Glomerular endothelial cell (primary cell): ENCODE data around the gene WNT7B. TPM values are rescaled to one million over a fixed set of nuclear protein-coding genes. Genes with fewer than 3 reads are reported as not detected.

Source experiments
- DNase-seq: peaks from one replicate; pipeline ENCODE4 v3.0.0-alpha.2; 2011; ENCODE audit warnings: low read depth, low spot score; ENCODE audit errors: extremely low read depth
- total RNA-seq: library from RNA; depleted of rRNA; stranded (reverse); fragments of >200 nt; gene quantifications from 2 replicates; pipeline ENCODE4 v1.2.3, GENCODE V29; 2015

WNT7B gene
- total RNA-seq, 1 donor from 2014 or later, result 1.5 TPM

DNA sequence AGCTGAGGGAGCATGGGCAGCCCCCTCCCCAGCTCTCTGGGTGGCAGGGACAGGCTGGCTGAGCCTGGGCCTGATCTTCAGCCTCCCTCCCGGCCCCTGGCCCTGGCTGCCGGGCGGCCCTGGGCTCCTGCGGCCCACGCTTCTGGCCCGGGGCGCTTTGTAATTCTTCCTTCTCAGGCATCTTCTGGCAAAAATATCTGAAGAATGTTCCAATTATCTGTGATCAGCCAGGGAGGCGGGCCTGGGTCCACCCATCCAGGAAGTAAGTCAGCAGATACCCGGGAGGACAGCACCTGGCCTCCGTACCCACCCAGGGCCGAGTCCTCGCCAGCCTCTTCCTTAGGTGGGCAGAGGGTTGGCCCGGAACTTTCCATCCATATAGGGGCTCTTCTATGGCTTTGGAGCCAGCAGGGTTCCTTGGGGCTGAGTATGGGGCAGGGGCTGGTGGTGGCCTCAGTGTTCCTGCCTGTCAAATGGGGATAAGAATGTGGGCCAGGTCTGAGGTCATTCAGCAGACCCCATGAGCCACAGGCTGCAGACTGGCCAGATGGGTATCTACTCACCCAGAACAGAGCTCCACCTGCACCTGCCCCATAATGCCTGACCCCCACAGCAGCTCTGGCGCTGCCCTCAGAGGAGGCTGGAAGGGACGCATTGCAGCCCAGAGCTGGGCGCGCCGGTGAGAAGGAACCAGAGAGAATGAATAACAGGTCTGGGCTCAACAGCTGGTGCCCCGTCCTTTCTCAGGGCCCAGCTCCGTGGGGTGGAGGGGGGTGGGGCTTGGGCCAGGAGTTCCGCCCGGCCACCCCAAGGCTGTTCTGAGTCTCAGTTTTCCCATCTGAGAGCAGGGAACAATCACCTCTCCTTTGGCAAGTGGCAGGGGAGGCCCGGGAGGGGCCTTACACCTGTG lies 16.2 kb downstream of the WNT7B start:
- DNase-seq, result no peak

GRCh38 chr22:45959719-45960476 lies 17.1 kb downstream of the WNT7B start:
- no peak for DNase-seq

GRCh38 chr22:45958971-45959370 lies 18.0 kb downstream of the WNT7B start:
- no peak for DNase-seq

DNA sequence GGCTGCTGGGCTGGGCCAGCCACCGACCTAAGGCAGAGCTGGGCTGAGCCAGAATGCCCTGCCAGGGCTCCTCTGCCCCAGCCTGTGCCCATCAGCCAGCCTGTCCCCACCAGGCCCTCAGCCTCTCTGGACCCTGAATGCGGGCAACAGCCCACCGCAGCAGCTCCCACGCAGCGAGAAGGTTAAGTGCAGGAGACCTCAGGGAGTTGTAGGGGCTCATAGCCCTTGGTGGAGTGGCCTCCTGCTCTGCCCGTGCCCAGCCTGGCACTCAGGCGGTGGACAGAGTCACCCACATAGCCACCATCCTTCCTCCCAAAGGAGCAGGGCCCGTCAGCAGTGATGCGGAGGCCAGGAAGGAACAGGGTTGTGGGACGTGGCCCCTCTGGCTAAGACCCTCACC lies 19.1 kb downstream of the WNT7B start:
- DNase-seq, result no peak

DNA sequence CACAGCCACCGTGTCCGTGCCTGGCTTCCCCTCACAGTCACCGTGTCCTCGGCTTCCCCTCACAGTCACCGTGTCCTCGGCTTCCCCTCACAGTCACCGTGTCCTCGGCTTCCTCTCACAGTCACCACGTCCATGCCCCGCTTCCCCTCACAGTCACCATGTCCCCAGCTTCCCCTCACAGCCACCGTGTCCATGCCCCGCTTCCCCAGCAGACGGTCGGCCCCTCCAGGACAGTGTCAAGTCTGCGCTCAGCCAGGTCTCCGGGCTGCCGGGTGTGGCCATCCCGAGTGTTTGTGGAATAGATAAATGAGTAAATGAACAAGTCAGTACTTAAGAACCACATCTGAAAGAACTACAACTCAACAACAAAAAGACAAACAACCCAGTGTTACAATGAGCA lies 23.8 kb downstream of the WNT7B start:
- DNase-seq, result no peak

- no peak for DNase-seq
Measured at GRCh38 chr22:45952553-45952952, 24.4 kb downstream of the WNT7B start.

DNA sequence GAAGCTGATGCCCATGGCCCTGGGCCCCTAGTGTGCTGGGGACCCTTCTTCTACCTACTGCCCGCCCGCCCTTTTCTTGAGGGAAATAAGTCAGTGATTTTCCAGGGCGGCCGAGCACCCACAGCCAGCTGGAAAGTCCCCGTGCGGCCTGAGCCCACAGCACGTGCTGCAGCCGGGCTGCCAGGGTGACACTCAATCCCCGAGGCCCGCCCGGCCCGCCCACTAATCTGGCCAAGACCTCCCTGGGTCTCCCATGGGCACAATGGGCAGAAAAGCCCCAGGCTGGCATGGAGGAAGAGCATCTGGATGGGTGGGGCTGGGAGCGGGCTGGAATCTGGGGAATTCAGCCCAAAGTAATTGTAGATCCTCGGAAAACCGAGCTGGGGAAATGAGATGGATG lies 24.8 kb downstream of the WNT7B start:
- DNase-seq, result no peak

DNA sequence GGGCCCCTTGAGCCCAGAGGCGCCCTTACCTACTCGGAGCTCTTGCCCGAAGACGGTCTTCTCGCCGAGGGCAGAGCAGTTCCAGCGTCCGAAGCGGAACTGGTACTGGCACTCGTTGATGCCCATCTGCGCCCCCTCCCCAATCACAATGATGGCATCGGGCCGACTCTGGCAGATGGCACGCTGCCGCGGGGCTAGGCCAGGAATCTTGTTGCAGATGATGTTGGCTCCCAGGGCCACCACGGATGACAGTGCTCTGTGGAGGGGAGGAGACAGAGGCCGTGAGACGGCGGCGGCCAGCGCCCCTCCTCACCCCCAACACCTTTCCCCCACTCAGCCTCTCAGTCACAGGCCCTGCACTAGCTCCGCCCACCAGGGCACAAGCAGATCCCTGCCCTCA lies 27.1 kb downstream of the WNT7B start:
- DNase-seq, result no peak

DNA sequence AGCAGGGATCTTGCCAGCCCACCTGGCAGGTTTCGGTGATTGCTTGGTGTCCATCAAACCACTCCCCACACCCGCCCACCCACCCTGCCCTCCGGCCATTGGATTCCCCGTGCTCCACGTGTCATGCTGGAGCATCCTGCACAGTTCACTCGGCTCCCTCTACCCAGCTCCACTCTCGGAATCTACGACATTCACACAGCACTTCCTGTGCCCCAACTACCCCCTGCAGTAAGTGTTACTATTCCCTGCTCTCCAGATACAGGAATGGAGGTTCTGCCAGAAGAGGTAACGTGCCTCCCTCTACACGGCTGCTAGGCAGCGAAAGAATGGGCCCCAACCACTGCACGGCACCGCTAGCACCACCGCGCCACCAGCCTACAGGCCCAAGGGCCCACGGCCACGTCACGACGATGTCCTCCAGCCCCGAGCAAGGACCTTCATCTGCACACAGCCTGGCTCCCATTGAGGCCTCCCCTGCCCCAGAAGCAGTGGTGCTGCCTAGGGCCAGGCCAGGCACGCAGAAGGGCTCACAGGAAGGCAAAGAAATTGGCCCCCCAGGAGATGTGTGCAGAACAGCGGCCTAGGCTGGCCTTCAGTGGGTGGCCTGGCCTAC lies 27.6 kb downstream of the WNT7B start:
- no peak for DNase-seq

- no peak for DNase-seq
Measured at GRCh38 chr22:45948081-45948648, 28.8 kb downstream of the WNT7B start.

DNA sequence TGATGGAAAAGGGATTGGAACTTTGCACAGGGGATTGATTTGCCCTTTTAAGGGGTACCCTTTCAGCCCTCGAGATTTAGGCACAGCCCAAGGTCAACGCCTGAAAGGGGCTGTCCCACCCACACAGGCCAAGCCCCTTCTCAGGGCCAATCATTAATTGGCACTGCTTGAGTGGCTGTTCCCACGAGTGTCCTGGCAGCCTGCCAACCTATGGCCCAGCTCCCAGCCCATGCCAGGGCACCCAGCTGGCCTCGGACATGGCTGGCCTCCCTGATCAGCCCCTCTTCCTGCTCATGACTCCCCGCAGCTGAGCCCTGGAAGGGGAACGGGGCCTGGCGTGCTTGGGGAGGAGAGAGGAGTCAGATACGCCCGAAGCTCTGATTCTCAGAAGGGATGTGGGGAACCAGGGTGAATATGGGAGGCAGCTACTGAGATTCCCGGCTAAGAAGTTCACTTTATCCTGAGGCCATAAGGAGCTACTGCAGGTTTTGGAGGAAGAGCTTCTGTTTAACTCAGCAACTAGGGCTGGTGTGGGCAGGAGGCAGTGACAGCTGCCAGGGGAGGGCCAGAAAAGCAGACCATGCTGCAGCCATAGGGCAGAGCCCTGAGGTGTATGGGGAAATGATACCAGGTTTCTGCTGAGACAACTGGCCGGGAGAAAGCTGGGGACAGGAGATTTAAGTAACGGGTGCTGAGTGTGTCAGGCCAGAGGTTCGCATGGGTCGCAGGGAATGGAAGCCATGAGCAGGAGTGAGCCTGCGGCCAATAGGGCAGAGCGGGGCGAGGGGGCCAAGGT lies 30.0 kb downstream of the WNT7B start:
- DNase-seq, result no peak

GRCh38 chr22:45945621-45946106 lies 31.3 kb downstream of the WNT7B start:
- DNase-seq, result no peak

- no peak for DNase-seq
Measured at GRCh38 chr22:45942787-45943493, 34.0 kb downstream of the WNT7B start.

GRCh38 chr22:45942344-45942743 lies 34.6 kb downstream of the WNT7B start:
- no peak for DNase-seq

- DNase-seq, result no peak
Measured at GRCh38 chr22:45938913-45939312, 38.0 kb downstream of the WNT7B start.

GRCh38 chr22:45937960-45938359 lies 39.0 kb downstream of the WNT7B start:
- DNase-seq, result no peak

DNA sequence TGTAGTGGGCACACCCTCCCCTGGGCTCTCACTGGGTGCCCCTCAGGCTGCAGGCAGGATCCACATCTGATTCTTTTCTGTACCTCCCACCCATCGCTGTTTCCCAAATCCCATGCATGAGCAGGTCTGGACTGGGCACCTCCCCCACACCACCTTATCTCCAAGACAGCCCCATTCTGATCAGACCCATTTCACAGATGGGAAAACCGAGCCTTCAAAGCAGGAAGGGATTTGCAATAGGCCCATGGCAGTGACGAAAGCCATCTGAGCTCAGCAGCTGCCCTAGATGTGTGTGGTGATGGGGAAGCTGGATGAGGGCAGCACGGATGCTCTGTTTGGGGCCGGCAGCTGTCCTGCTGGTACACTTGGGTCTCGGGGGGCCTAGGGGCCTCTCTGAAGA lies 41.4 kb downstream of the WNT7B start:
- DNase-seq, result no peak

GRCh38 chr22:45934659-45935341 lies 42.2 kb downstream of the WNT7B start:
- DNase-seq, result no peak

- no peak for DNase-seq
Measured at GRCh38 chr22:45934168-45934564, 42.8 kb downstream of the WNT7B start.
